HG03460 (cell line): ENCODE measurements around the gene RAB6B.

Experiments
- ATAC-seq: cut with Tn5 transposase; IDR thresholded peaks from one replicate; pipeline ENCODE4 v1.9.1; 2021; ENCODE audit not compliant: unreplicated experiment

The RAB6B gene

GRCh38 chr3:133838296-133838789, 57.3 kb downstream of the RAB6B start:
- no peak for ATAC-seq

- no peak for ATAC-seq
Observed at GRCh38 chr3:133837487-133838295, 58.0 kb downstream of the RAB6B start.

GRCh38 chr3:133836497-133837158, 59.1 kb downstream of the RAB6B start:
- no peak for ATAC-seq

GRCh38 chr3:133835961-133836360, 59.7 kb downstream of the RAB6B start:
- ATAC-seq, result no peak

- ATAC-seq, result no peak
Observed at GRCh38 chr3:133835418-133835743, 60.3 kb downstream of the RAB6B start.

GRCh38 chr3:133834621-133835417, 60.9 kb downstream of the RAB6B start:
- ATAC-seq, result no peak

GRCh38 chr3:133833880-133834620, 61.6 kb downstream of the RAB6B start:
- ATAC-seq, result no peak

- no peak for ATAC-seq
Observed at GRCh38 chr3:133833267-133833666, 62.4 kb downstream of the RAB6B start.

- no peak for ATAC-seq
Observed at GRCh38 chr3:133832802-133833144, 62.9 kb downstream of the RAB6B start.

GRCh38 chr3:133831966-133832801, 63.5 kb downstream of the RAB6B start:
- ATAC-seq, result no peak

GRCh38 chr3:133830071-133830470, 65.6 kb downstream of the RAB6B start:
- ATAC-seq, result no peak

- no peak for ATAC-seq
Observed at GRCh38 chr3:133829310-133829707, 66.4 kb downstream of the RAB6B start.

GRCh38 chr3:133828576-133829309, 66.9 kb downstream of the RAB6B start:
- no peak for ATAC-seq

GRCh38 chr3:133827684-133828083, 68.0 kb downstream of the RAB6B start:
- ATAC-seq, result no peak

- no peak for ATAC-seq
Observed at GRCh38 chr3:133827136-133827535, 68.5 kb downstream of the RAB6B start.

- ATAC-seq, result no peak
Observed at GRCh38 chr3:133825969-133826727, 69.5 kb downstream of the RAB6B start.

- ATAC-seq, result no peak
Observed at GRCh38 chr3:133824961-133825485, 70.7 kb downstream of the RAB6B start.
